B cell (primary cell): Measurements from ENCODE around the gene EML3. TPM values are rescaled to one million over a fixed set of nuclear protein-coding genes. Genes with fewer than 3 reads are reported as not detected.

Experiments
- ATAC-seq: fragments of 200-7000 bp; cut with Tn5 transposase; one replicate; pipeline ENCODE4 v1.10.0; 2021; ENCODE audit warnings: low read depth, mild to moderate bottlenecking, moderate number of reproducible peaks, moderate library complexity
- CTCF ChIA-PET: fragments of 350-600 bp; sonication (Branson Sonifier 250); formaldehyde crosslinking; loops from one replicate; lab custom pipeline; 2021; ENCODE audit warnings: antibody characterized with exemption, inconsistent platforms; lab: Charles Lee
- POLR2A ChIA-PET: fragments of 350-600 bp; sonication (Branson Sonifier 250); formaldehyde crosslinking; loops from one replicate; lab custom pipeline; 2021; ENCODE audit warnings: antibody characterized with exemption; lab: Charles Lee
- DNase-seq: peaks from one replicate; pipeline ENCODE4 v3.0.0; 2013
- H2AFZ ChIP-seq: 2 replicates; pipeline ENCODE4 v1.6.1; 2012; ENCODE audit warnings: mild to moderate bottlenecking, low read depth, low read length; ENCODE audit not compliant: insufficient read depth, poor library complexity, severe bottlenecking
- H3K27ac ChIP-seq, 2 donors: 1 replicate in 1 of 2; 2 replicates in 1 of 2; pipeline ENCODE4 v1.5.1; 2012 to 2013; ENCODE audit warnings: low read length in 2 of 2, mild to moderate bottlenecking in 2 of 2, moderate library complexity in 1 of 2
- H3K27me3 ChIP-seq, 4 experiments: fragments of 200-600 bp in 1 of 4; sonication (generic) in 1 of 4; replicated peaks in 1 of 4; 1 replicate in 2 of 4; 2 replicates in 2 of 4; pipeline versions ENCODE4 v1.6.1 to v1.7.0; 2013 to 2016; ENCODE audit warnings: low read length in 3 of 4, mild to moderate bottlenecking in 2 of 4, mixed read lengths in 1 of 4, moderate library complexity in 1 of 4; ENCODE audit not compliant: insufficient read depth in 4 of 4, control insufficient read depth in 3 of 4; ENCODE audit errors: control extremely low read depth in 1 of 4
- H3K36me3 ChIP-seq, 2 experiments: replicated peaks in 1 of 2; 1 replicate in 1 of 2; 2 replicates in 1 of 2; pipeline versions ENCODE4 v1.6.1 to v1.7.1; 2013; ENCODE audit warnings: low read length in 1 of 2; ENCODE audit not compliant: insufficient read depth in 2 of 2, control insufficient read depth in 1 of 2; ENCODE audit errors: control extremely low read depth in 1 of 2, extremely low read depth in 1 of 2
- H3K4me1 ChIP-seq, 2 donors: fragments of 200-600 bp in 1 of 2; sonication (generic) in 1 of 2; 1 replicate in 1 of 2; 2 replicates in 1 of 2; pipeline versions ENCODE4 v1.5.1 to v1.6.1; 2013 to 2017; ENCODE audit warnings: low read length in 2 of 2; ENCODE audit not compliant: control insufficient read depth in 2 of 2, insufficient read depth in 2 of 2
- H3K4me2 ChIP-seq: replicated peaks from 2 replicates; pipeline ENCODE3; 2012; ENCODE audit warnings: mild to moderate bottlenecking, low read depth, low read length; ENCODE audit not compliant: poor library complexity, severe bottlenecking
- H3K4me3 ChIP-seq, 5 experiments: fragments of 200-600 bp in 1 of 5; sonication (generic) in 1 of 5; 1 replicate in 3 of 5; 2 replicates in 2 of 5; pipeline versions ENCODE4 v1.5.1 to v1.7.0; 2011 to 2016; ENCODE audit warnings: low read length in 4 of 5, mild to moderate bottlenecking in 4 of 5, low read depth in 2 of 5, control low read depth in 1 of 5, moderate library complexity in 1 of 5; ENCODE audit not compliant: insufficient read depth in 1 of 5; ENCODE audit errors: control extremely low read depth in 1 of 5, extremely low read depth in 1 of 5
- H3K79me2 ChIP-seq: fragments of 200-600 bp; sonication (generic); one replicate; pipeline ENCODE4 v1.6.0; 2016; ENCODE audit warnings: low read length; ENCODE audit not compliant: control insufficient read depth, insufficient read depth
- H3K9ac ChIP-seq: fragments of 200-600 bp; sonication (generic); 2 replicates; pipeline ENCODE4 v1.6.1; 2017; ENCODE audit warnings: mild to moderate bottlenecking, low read length, moderate library complexity
- H3K9me3 ChIP-seq, 3 donors: one replicate each; pipeline versions ENCODE4 v1.6.1 to v1.7.1; 2013; ENCODE audit warnings: low read length in 2 of 3; ENCODE audit not compliant: control insufficient read depth in 2 of 3, insufficient read depth in 1 of 3; ENCODE audit errors: control extremely low read depth in 1 of 3
- H4K20me1 ChIP-seq: 2 replicates; pipeline ENCODE4 v1.6.0; 2012; ENCODE audit warnings: mild to moderate bottlenecking, low read length; ENCODE audit not compliant: insufficient read depth, control insufficient read depth, poor library complexity, severe bottlenecking
- H3K27ac Mint-ChIP-seq: one replicate; pipeline ENCODE4 v1.8.0; 2021; ENCODE audit warnings: mixed read lengths
- H3K27me3 Mint-ChIP-seq: one replicate; pipeline ENCODE4 v1.8.0; 2021; ENCODE audit warnings: mixed read lengths
- H3K4me1 Mint-ChIP-seq: one replicate; pipeline ENCODE4 v1.8.0; 2021; ENCODE audit warnings: mixed read lengths
- H3K4me3 Mint-ChIP-seq: one replicate; pipeline ENCODE4 v1.8.0; 2021; ENCODE audit warnings: mixed read lengths
- H3K9me3 Mint-ChIP-seq: one replicate; pipeline ENCODE4 v1.8.0; 2022; ENCODE audit warnings: mixed read lengths; ENCODE audit not compliant: insufficient read depth
- EZH2 ChIP-seq: IDR thresholded peaks from 2 replicates; pipeline ENCODE4 v1.6.1; 2012; ENCODE audit warnings: borderline replicate concordance, low read depth, mild to moderate bottlenecking, moderate library complexity, low read length; ENCODE audit not compliant: insufficient read depth, poor library complexity, severe bottlenecking
- WGBS: methylation state at CpG from one replicate; pipeline ENCODE4 v1.1.5; 2013; ENCODE audit warnings: missing lambda C conversion rate; ENCODE audit not compliant: insufficient coverage; 5-methylcytosine and 5-hydroxymethylcytosine counted together
- intact Hi-C: fragments of 100-400 bp; cut with micrococcal nuclease; formaldehyde crosslinking; loops from one replicate; pipeline ENCODE4 v1.10.0; 2022
- polyA plus RNA-seq: library from polyadenylated mRNA; depleted of rRNA; stranded (reverse); fragments of >200 nt; gene quantifications from 2 replicates; pipeline ENCODE4 v1.2.3, GENCODE V29; 2012
- total RNA-seq, 2 donors: library from RNA; stranded (reverse); fragments of 120-200 nt in 1 of 2; gene quantifications; 1 replicate in 1 of 2; 2 replicates in 1 of 2; pipeline versions ENCODE4 v1.2.3 to v1.2.4, GENCODE V29; 2013 to 2022
- TF ChIP-seq, protein P1 (sequence below): fragments of 200-600 bp; IDR thresholded peaks from one replicate; pipeline ENCODE4 v1.8.0; 2022; ENCODE audit warnings: antibody characterized with exemption, mild to moderate bottlenecking

Gene EML3
- total and polyA plus RNA-seq, 2 donors (not counting 1 experiment from before 2014, with no cell fraction given), result 127 to 128 TPM

DNA sequence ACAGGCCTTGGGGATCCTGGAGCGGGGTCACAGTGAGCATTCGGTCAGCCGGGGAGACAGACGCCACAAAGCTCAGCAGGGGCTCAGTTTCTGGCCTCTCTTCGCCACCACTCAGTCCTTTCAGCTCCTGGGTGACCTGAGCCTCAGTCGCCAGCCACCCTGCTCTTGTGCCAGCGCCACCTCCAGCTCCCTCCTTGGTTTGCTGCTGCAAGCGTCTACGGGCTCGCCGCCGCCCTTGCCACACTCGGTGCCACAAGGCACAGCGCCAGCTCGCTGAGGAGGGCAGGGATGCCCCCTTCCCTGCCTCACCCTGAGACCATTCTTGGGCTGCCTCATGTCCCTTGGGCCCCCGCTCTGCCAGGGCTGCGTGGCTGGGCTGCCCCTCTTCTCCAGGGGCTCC, 37.4 kb downstream of the EML3 start:
- no peak overlapping the region for H3K4me3 ChIP-seq
- intact Hi-C loops, result loop anchor here (2.0 kb wide), 1 partner anchor 306 kb away; the partner anchor contains the start of gene SLC3A2

More for the DNA sequence above, 37.4 kb downstream of the EML3 start:
- no peaks in the 10 kb centered on the region for H3K27me3 Mint-ChIP-seq
- H3K4me3 Mint-ChIP-seq, result peak overlapping the region; percentile 92
- no peak for DNase-seq
- ChIA-PET CTCF (interaction anchor here (0.6 to 6.1 kb wide), 6 partner anchors 15 to 193 kb away, joined by 3 to 33 read pairs (median 8); partner anchors contain the start of gene TUT1), POLR2A (interaction anchor here (0.5 to 2.3 kb wide), 5 partner anchors 11 to 203 kb away, joined by 3 to 35 read pairs (median 3); partner anchors contain the start of gene TUT1)
- H3K27ac Mint-ChIP-seq, result peak overlapping the region; percentile 95
- Histone ChIP-seq H4K20me1 (no peaks in the 10 kb centered on the region), H3K4me1 (peaks cover 12 to 25% of the 10 kb centered on the region in 2 donors), H3K9ac (peak overlapping the region; percentile 86), H3K27ac (no peak overlapping the region), H2AFZ (no peak overlapping the region), H3K79me2 (peaks cover 18% of the 10 kb centered on the region), H3K4me2 (peak overlapping the region; percentile 90), H3K36me3 (peaks cover 5 to 44% of the 10 kb centered on the region in 2 experiments), H3K27me3 (no peaks in the 10 kb centered on the region), H3K9me3 (peaks cover 0 to 3% (median 0%) of the 10 kb centered on the region in 3 donors)
- 92% methylated on average over 17 of the region's 17 CpGs for WGBS
- TF ChIP-seq, protein P1, sequence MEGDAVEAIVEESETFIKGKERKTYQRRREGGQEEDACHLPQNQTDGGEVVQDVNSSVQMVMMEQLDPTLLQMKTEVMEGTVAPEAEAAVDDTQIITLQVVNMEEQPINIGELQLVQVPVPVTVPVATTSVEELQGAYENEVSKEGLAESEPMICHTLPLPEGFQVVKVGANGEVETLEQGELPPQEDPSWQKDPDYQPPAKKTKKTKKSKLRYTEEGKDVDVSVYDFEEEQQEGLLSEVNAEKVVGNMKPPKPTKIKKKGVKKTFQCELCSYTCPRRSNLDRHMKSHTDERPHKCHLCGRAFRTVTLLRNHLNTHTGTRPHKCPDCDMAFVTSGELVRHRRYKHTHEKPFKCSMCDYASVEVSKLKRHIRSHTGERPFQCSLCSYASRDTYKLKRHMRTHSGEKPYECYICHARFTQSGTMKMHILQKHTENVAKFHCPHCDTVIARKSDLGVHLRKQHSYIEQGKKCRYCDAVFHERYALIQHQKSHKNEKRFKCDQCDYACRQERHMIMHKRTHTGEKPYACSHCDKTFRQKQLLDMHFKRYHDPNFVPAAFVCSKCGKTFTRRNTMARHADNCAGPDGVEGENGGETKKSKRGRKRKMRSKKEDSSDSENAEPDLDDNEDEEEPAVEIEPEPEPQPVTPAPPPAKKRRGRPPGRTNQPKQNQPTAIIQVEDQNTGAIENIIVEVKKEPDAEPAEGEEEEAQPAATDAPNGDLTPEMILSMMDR, result no peak
- TF ChIP-seq EZH2, result no peak
- H3K4me1 Mint-ChIP-seq, result peaks cover 44% of the 10 kb centered on the region
- H3K9me3 Mint-ChIP-seq, result no peaks in the 10 kb centered on the region
- no peak for ATAC-seq
